ENCODE measurements around the gene OR6K3. TPM values are rescaled to one million over a fixed set of nuclear protein-coding genes. Genes with fewer than 3 reads are reported as not detected.

The OR6K3 gene
- not detected in 5 replicates for total RNA-seq (2022; extraction: Qiagen RNA extraction; ENCODE audit: low read depth)

GRCh38 chr1:158720620-158721019 is at the start of gene OR6K3:
OR6K3 (minus strand) TSS chr1:158720720; CDS start chr1:158718115, 2,605 bp downstream.

DNA sequence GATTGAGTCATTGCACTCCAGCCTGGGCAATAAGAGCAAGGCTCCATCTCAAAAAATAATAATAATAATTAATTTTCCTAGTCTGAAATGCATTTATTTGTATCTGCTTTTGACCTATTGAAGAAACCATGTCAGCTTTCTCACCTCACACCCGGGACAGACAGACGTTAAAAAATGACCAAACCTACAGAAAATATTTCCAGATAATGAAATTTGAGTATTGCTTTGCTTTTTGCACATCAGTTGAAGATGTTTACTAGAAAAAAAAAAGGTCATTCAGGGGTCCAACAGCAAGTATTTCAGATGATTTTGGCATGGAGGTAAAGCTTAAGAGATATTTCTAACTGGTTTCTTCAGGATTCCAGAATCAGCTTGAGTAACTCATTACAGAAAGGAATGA is 33.9 kb upstream of the OR6K3 start, which contains the start of gene OR6K6:
TSS of gene OR6K6 (plus strand) at position 301 of the 400 bp plus-strand sequence. CDS start 168 bp downstream, outside the sequence.

DNA sequence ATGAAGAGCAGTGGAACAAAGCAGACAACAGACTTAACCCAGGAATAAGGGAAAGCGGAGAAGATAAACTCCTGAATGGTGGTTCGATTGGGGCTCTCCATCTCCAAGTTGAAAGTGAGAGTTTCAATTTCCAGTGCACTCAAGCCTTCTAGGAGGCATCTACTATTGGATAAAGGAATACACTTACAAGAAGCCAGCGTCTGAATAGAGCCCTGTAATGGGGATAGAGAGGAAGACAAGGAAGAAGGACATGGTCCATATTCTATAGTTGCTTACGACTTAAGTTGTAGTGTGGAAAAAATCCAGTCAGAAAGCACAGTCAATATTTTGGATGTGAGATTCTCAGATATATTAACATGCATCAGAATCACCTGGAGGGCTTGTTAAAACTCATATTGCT is 20.0 kb downstream of the OR6K3 start, which contains the start of gene OR6K2:
TSS of gene OR6K2 (minus strand) at position 101 of the 400 bp plus-strand sequence. CDS start at position 101, 0 bp downstream.

DNA sequence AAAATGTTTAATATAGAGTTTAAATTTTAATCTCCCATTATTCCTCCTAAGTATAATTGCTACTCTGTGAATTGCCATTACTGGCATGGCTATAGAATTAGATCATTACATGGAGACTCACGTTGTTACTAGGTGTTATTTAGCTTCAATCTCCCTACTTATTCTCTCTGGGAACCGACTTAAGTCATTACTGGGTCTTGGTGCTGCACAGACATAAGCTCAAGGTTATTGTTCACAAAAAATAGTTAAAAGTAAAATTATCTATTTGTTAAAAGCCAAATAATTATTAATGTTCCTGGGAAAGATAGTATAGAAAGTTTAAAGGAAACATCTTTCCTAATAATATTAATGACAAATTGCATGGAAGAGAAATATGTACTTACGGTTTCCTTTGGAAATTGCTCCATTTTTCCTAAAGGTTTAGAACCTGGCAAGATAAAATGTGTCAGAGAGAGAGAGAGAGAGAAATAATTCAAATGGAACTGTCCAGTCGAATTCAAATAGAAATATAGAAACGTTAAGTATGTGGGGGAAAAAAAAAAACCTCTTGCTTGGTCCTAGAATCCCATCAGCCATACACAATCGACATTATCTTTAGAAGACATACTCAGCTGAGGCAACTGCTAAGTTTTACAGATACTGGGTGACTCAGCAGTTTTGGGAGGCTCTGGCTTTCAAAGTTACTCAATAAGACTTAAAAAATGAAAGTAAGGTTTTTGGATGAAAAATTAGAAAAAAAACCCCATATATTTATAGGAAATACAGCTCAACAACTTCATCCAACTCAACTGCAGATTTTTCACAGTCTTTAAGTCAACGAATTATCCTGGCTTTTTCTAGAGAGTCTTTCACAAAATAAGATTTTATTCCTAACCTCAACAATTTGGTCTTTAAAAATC is 34.2 kb downstream of the OR6K3 start, which contains the start of gene SPTA1:
TSS of gene SPTA1 (minus strand) at position 605 of the 899 bp plus-strand sequence. CDS start at position 407, 198 bp downstream.

Other genes starting within 250 kb of the OR6K3 start
- not detected in 5 replicates for gene OR10R2, start 248.5 kb downstream of the OR6K3 start, total RNA-seq (2022; extraction: Qiagen RNA extraction; ENCODE audit: low read depth)
- not detected in 5 replicates for gene OR6Y1, start 166.3 kb downstream of the OR6K3 start, total RNA-seq (2022; extraction: Qiagen RNA extraction; ENCODE audit: low read depth)
- not detected in 5 replicates for gene OR6P1, start 150.1 kb downstream of the OR6K3 start, total RNA-seq (2022; extraction: Qiagen RNA extraction; ENCODE audit: low read depth)
- not detected in 5 replicates for gene OR10X1, start 140.8 kb downstream of the OR6K3 start, total RNA-seq (2022; extraction: Qiagen RNA extraction; ENCODE audit: low read depth)
- not detected in 5 replicates for gene OR10Z1, start 115.5 kb downstream of the OR6K3 start, total RNA-seq (2022; extraction: Qiagen RNA extraction; ENCODE audit: low read depth)
- not detected in 5 replicates for gene SPTA1, start 34.0 kb downstream of the OR6K3 start, total RNA-seq (2022; extraction: Qiagen RNA extraction; ENCODE audit: low read depth)
- not detected in 5 replicates for gene OR6K2, start 20.1 kb downstream of the OR6K3 start, total RNA-seq (2022; extraction: Qiagen RNA extraction; ENCODE audit: low read depth)
- not detected in 5 replicates for gene OR6K6, start 34.0 kb upstream of the OR6K3 start, total RNA-seq (2022; extraction: Qiagen RNA extraction; ENCODE audit: low read depth)
- not detected in 5 replicates for gene OR6N1, start 51.5 kb upstream of the OR6K3 start, total RNA-seq (2022; extraction: Qiagen RNA extraction; ENCODE audit: low read depth)
- not detected in 5 replicates for gene OR6N2, start 60.5 kb upstream of the OR6K3 start, total RNA-seq (2022; extraction: Qiagen RNA extraction; ENCODE audit: low read depth)
- gene MNDA, start 110.6 kb upstream of the OR6K3 start, total RNA-seq (2022; extraction: Qiagen RNA extraction; ENCODE audit: low read depth) = not detected in 5 replicates
- not detected in 5 replicates for gene PYHIN1, start 210.8 kb upstream of the OR6K3 start, total RNA-seq (2022; extraction: Qiagen RNA extraction; ENCODE audit: low read depth)

Data from A549 treated with DMSO at 1 μM for 4 hours (cell line).